Left ventricle myocardium superior (tissue), 1 donor: Measurements from ENCODE around the gene SHKBP1. TPM values are rescaled to one million over a fixed set of nuclear protein-coding genes. Genes with fewer than 3 reads are reported as not detected.
"Not testable (repeated sequence)": the region's sequence is repeated elsewhere in the genome, so short reads cannot be mapped to it uniquely, and the experiment has no call there.

Experiments used
- ATAC-seq: fragments of 200-7000 bp; cut with Tn5 transposase; one replicate; pipeline ENCODE4 v1.9.1; 2020; ENCODE audit warnings: mild to moderate bottlenecking, moderate library complexity
- DNase-seq: peaks from one replicate; pipeline ENCODE4 v3.0.0-alpha.2; 2020
- intact Hi-C: fragments of 100-400 bp; cut with micrococcal nuclease; formaldehyde crosslinking; loops from one replicate; pipeline ENCODE4 v1.11.0; 2022
- total RNA-seq: library from RNA; stranded (reverse); fragmentation: NEBNext Ultra II Directional; extraction: Animal tissue kit (Norgen Biotek cat#: 25700); gene quantifications from one replicate; pipeline ENCODE4 v1.2.1, GENCODE V29; 2021
- donor health status: DM: no; HTN: yes; CAD: no; lungs with severe emphysema.

SHKBP1 gene
- total RNA-seq, 1 donor from 2014 or later = 16.4 TPM

DNA sequence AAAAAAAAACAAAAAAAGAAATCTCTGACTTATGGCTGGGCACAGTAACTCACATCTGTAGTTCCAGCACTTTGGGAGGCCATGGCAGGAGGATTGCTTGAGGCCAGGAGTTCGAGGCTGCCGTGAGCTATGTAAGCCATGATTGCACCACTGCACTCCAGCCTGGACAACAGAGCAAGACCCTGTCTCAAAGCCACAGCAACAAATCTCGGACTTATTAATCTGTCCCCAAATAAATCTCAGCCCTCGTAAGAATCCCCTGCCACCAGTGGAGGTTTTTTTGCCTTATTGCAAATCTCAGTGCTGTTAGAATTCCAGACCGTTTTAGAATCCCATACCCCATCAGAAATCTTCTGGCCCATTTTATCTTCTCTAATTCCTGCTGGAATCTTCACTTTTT lies 4.9 kb downstream of the SHKBP1 start:
- intact Hi-C loops = no loop called here
- no peak for ATAC-seq

DNA sequence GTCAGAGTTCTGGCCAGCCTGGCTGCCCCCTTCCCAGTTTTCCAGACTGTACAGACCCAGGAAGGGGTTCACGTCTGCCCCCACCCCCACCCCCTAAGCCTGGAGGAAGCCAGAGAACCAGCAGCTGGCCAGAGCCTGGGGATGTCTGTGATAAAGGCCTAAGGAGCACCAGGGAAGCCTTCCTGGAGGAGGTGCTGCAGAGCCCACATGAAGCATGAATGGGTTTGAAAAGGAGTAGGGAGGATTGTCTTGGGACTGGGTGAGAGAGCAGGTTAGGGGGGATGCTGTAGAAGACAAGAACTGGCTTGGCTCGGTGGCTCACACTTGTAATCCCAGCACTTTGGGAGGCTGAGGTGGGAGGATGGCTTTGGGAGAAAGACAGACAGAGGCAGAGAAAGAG lies 5.8 kb downstream of the SHKBP1 start:
- ATAC-seq (no peak), DNase-seq (no peak)
- intact Hi-C loops = no loop called here

More for the DNA sequence above, 4.9 kb downstream of the SHKBP1 start:
- DNase-seq = no peak

GRCh38 chr19:40583283-40583682 lies 6.6 kb downstream of the SHKBP1 start:
- intact Hi-C loops = no loop called here
- DNase-seq (no peak), ATAC-seq (no peak)

- DNase-seq (no peak), ATAC-seq (no peak)
- intact Hi-C loops = no loop called here
These were observed 7.3 kb downstream of the SHKBP1 start for GRCh38 chr19:40584007-40584406.

- peak; percentile 9 for DNase-seq
- intact Hi-C loops = no loop called here
- no peak for ATAC-seq
These were observed 8.7 kb downstream of the SHKBP1 start for GRCh38 chr19:40585241-40585981.

GRCh38 chr19:40585982-40586422 lies 9.3 kb downstream of the SHKBP1 start:
- DNase-seq (no peak), ATAC-seq (no peak)
- intact Hi-C loops = no loop called here

GRCh38 chr19:40586611-40587010 lies 9.9 kb downstream of the SHKBP1 start:
- intact Hi-C loops = no loop called here
- DNase-seq (peak; percentile 1), ATAC-seq (no peak)

GRCh38 chr19:40588110-40588854 lies 11.6 kb downstream of the SHKBP1 start:
- intact Hi-C loops = no loop called here
- no peak for DNase-seq
- ATAC-seq = no peak

GRCh38 chr19:40588926-40589569 lies 12.4 kb downstream of the SHKBP1 start:
- DNase-seq (no peak), ATAC-seq (no peak)
- intact Hi-C loops = no loop called here

DNA sequence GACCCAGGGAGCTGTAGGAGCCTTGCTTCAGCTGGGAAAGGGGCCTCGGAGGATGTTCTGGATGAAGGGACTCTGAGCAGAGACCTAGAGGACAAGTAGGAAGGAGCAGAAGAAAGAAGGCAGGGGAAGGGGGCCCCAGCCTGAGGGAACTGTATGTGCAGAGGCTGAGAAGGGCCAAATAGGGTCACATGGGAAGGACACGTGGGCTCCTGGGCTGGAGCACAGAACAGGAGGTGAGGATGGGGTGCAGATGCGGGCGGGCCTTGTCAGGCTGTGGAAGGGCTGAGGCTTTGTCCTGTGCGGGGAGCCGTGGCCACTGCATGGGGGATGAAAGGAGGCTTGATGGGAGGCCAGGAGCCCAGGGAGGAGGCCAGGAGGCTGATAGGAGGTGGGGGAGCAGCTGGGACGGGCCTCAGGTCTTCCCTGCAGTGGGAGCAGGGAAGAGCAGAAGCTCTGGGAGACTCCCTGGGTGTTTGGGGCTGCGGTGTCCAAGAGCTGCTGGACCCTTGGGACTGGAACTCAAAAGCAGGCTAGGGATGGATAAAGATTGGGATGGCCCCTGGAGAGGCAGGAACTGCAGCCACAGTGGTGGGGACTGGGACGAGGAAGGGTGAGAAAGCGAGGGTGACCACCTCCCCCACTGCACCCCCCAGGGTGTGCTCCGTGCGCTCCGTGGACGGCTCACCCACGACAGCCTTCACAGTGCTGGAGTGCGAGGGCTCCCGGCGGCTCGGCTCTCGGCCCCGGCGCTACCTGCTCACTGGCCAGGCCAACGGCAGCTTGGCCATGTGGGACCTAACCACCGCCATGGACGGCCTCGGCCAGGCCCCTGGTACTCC lies 13.1 kb downstream of the SHKBP1 start:
- DNase-seq (no peak), ATAC-seq (no peak)
- intact Hi-C loops = no loop called here

GRCh38 chr19:40590464-40591265 lies 14.0 kb downstream of the SHKBP1 start:
- intact Hi-C loops = no loop called here
- DNase-seq (no peak), ATAC-seq (no peak)

DNA sequence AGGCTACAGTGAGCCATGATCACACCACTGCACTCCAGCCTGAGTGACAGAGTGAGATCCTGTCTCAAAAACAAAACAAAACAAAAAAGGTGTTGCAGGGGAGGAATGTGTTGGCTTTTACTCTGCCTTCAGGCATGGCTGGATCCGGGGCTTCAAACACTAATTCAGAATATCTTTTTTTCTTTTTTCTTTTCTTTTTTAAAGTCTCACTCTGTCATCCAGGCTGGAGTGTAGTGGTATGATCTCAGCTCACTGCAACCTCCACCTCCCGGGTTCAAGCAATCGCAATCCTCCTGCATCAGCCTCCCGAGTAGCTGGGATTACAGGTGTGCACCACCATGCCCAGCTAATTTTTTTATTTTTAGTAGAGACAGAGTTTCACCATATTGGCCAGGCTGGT lies 15.1 kb downstream of the SHKBP1 start:
- DNase-seq, ATAC-seq, intact Hi-C loops: not testable (repeated sequence)

DNA sequence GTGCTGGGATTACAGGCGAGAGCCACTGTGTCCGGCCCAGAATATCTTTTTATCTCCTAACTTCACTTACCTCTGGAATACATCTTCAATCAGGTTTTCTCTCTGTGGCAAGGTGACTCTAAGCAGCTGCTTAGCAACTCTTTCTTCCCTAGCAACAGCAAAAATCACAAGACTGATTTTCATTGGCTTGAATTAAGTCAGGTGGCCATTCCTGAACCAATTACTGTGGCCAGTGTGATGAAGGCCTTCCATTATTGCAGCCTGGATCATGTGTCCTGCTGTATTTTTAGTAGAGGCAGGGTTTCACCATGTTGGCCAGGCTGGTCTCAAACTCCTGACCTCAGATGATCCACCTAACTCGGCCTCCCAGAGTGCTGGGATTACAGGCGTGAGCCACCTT lies 15.5 kb downstream of the SHKBP1 start:
- ATAC-seq (no peak), DNase-seq (no peak)
- intact Hi-C loops = no loop called here

DNA sequence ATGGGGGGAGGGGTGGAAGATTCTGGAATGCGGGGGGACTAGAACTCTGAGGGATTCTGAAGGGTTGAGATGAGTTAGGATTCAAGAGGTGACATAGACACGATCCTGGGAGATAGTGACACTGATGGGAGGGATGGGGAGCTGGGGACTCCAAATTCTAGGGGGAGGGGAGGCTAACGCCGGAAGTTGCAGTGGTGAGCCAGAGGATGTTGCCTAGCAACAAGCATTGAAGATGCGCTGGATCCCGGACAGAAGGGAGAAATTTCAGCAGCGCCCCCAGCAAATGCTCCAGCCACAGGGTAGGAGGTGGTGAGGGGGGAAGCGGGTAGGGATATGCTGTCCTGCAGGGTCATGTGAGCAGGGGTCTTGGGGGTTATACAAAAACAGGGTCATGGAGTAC lies 17.6 kb downstream of the SHKBP1 start:
- no peak for ATAC-seq
- DNase-seq = no peak
- intact Hi-C loops = no loop called here

DNA sequence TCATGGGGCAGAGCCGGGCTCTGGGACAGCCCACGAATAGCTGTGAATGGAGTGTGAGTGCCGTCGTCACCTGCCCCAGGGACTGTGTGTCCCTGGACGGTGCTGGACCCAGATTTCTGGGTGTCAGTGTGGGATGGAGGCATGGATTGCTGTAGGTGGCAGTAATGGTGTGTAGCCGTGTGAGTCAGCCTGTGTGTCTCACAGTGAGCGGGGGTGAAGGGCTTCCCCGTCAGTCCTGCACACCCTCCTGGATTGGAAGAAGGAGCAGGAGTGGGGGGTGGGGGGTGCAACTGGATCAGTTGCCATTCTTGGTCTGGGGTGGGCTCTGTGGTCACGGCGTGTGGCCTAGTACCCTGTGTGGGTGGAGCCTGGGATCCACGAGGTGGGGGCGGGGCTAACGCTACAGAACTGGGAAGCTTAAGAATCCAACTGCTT lies 18.0 kb downstream of the SHKBP1 start:
- DNase-seq (no peak), ATAC-seq (no peak)
- intact Hi-C loops = no loop called here

DNA sequence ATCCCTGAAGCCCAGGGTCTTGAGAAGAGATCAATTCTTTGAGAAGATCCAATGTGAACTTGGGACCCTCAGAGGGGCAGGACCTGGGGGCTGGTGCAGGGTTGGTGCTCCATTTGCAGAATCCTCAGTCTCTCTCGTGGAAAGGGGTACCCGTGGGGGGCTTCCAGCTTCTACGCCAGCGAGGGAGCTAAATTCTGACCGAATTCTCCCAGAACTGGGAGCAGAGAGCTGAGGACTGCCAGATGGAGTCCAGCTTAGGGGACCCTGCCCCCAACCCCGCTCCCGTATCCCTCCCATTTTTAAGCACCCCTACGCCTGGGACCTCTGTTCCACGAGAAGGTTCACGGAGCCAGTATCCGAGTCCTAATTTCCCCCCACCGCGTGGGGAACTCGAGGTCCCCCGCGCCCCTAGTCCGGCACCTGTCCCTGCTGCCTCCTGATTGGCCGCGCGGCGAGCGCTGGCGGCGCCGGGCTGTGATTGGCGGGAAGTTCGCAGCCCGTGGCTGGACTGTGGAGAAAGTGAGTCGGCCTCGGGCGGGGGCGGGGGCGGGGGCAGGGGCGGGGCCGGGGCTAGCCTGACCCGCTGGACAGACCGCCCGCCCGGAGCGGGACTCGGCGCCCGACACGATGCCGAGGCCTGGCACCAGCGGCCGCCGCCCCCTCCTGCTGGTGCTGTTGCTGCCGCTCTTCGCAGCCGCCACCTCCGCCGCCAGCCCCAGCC lies 20.1 kb downstream of the SHKBP1 start:
- intact Hi-C loops = no loop called here
- DNase-seq (peak; percentile 81), ATAC-seq (peak; percentile 41)

GRCh38 chr19:40597329-40597838 lies 20.7 kb downstream of the SHKBP1 start:
- no peak for DNase-seq
- intact Hi-C loops = no loop called here

More at GRCh38 chr19:40597329-40597838, 20.7 kb downstream of the SHKBP1 start:
- ATAC-seq = no peak
